Breast epithelium (tissue), 4 donors: ENCODE results near the gene MTA1. TPM values are rescaled to one million over a fixed set of nuclear protein-coding genes. Genes with fewer than 3 reads are reported as not detected.

Source experiments
- DNase-seq, 2 donors: peaks; one replicate each; pipeline ENCODE4 v3.0.0-alpha.2; 2019; ENCODE audit warnings: low spot score in 2 of 2
- H3K27ac ChIP-seq, 2 donors: fragments of 200-600 bp; sonication (generic) in 1 of 2; one replicate each; pipeline ENCODE4 v1.5.1; 2016 to 2019; ENCODE audit warnings: mild to moderate bottlenecking in 1 of 2
- H3K27me3 ChIP-seq, 2 donors: fragments of 200-600 bp; sonication (generic) in 1 of 2; one replicate each; pipeline versions ENCODE4 v1.5.1 to v1.6.0; 2017 to 2019; ENCODE audit warnings: control low read depth in 1 of 2, mild to moderate bottlenecking in 1 of 2
- H3K36me3 ChIP-seq: fragments of 200-600 bp; one replicate; pipeline ENCODE4 v1.5.1; 2019
- H3K4me1 ChIP-seq, 2 donors: fragments of 200-600 bp; sonication (generic); one replicate each; pipeline ENCODE4 v1.5.1; 2016 to 2019; ENCODE audit warnings: control low read depth in 1 of 2
- H3K4me3 ChIP-seq, 3 donors: fragments of 200-600 bp; sonication (generic); 1 replicate in 2 of 3; 2 replicates in 1 of 3; pipeline ENCODE4 v1.5.1; 2016 to 2019; ENCODE audit warnings: mild to moderate bottlenecking in 3 of 3, moderate library complexity in 2 of 3
- H3K9me3 ChIP-seq, 2 donors: fragments of 200-600 bp; sonication (generic) in 1 of 2; one replicate each; pipeline ENCODE4 v1.5.1; 2016 to 2019; ENCODE audit warnings: control low read depth in 1 of 2
- CTCF ChIP-seq, 3 donors: fragments of 450-650 bp; IDR thresholded peaks; one replicate each; pipeline ENCODE4 v1.5.1; 2016 to 2017; ENCODE audit warnings: antibody characterized with exemption in 3 of 3, mild to moderate bottlenecking in 3 of 3, moderate library complexity in 3 of 3
- POLR2A ChIP-seq: fragments of 450-650 bp; IDR thresholded peaks from one replicate; pipeline ENCODE4 v1.6.1; 2016; ENCODE audit warnings: antibody characterized with exemption, mild to moderate bottlenecking, moderate library complexity
- POLR2AphosphoS5 ChIP-seq, 3 donors: sonication (generic); formaldehyde crosslinking; IDR thresholded peaks; one replicate each; pipeline ENCODE4 v1.6.1; 2017; ENCODE audit warnings: antibody characterized with exemption in 3 of 3
- intact Hi-C: fragments of 100-400 bp; cut with DNase I; formaldehyde crosslinking; loops from one replicate; pipeline ENCODE4 v1.15.1; 2023; ENCODE audit warnings: low total_unique reads
- total RNA-seq, 3 donors: library from RNA; depleted of rRNA; stranded (reverse); fragments of >200 nt; gene quantifications; one replicate each; pipeline ENCODE4 v1.1.0, GENCODE V29; 2016

MTA1 gene
- total RNA-seq, 3 donors from 2014 or later: 50.7 to 70.1 (median 68.8) TPM

GRCh38 chr14:105431256-105431655 lies 11.6 kb downstream of the MTA1 start:
- peaks cover 0 to 5% of the 10 kb centered on the region in 2 donors for H3K9me3 ChIP-seq
- peak overlapping the region; percentile 29 to 58 for H3K27ac ChIP-seq
- intact Hi-C loops: no loop called here
- no peak for TF ChIP-seq CTCF (IDR thresholded peaks at IDR 0.05)
- DNase-seq: no peak
- peaks cover 0 to 3% of the 10 kb centered on the region in 2 donors for H3K4me1 ChIP-seq
- no peaks in the 10 kb centered on the region for H3K27me3 ChIP-seq
- H3K36me3 ChIP-seq: no peaks in the 10 kb centered on the region
- H3K4me3 ChIP-seq: no peak overlapping the region

GRCh38 chr14:105432657-105433056 lies 13.0 kb downstream of the MTA1 start:
- TF ChIP-seq POLR2A (no peak), POLR2AphosphoS5 (IDR thresholded peaks at IDR 0.05) (no peak), CTCF (IDR thresholded peaks at IDR 0.05) (no peak)
- DNase-seq: no peak
- H3K9me3 ChIP-seq: no peaks in the 10 kb centered on the region
- no peaks in the 10 kb centered on the region for H3K27me3 ChIP-seq
- H3K4me3 ChIP-seq: no peak overlapping the region
- no peaks in the 10 kb centered on the region for H3K36me3 ChIP-seq
- intact Hi-C loops: no loop called here
- H3K27ac ChIP-seq: no peak overlapping the region
- peaks cover 0 to 3% of the 10 kb centered on the region in 2 donors for H3K4me1 ChIP-seq

- Histone ChIP-seq H3K4me3 (no peak overlapping the region), H3K36me3 (no peaks in the 10 kb centered on the region), H3K27me3 (no peaks in the 10 kb centered on the region), H3K9me3 (no peaks in the 10 kb centered on the region), H3K27ac (no peak overlapping the region), H3K4me1 (peaks cover 0 to 3% of the 10 kb centered on the region in 2 donors)
- DNase-seq: no peak
- intact Hi-C loops: no loop called here
- TF ChIP-seq POLR2AphosphoS5 (IDR thresholded peaks at IDR 0.05): no peak
- no peak for TF ChIP-seq CTCF (IDR thresholded peaks at IDR 0.05)
- TF ChIP-seq POLR2A: no peak
Measured at GRCh38 chr14:105433161-105433605, 13.6 kb downstream of the MTA1 start.

GRCh38 chr14:105436402-105436801 lies 16.8 kb downstream of the MTA1 start:
- Histone ChIP-seq H3K36me3 (no peaks in the 10 kb centered on the region), H3K27ac (no peak overlapping the region), H3K9me3 (no peaks in the 10 kb centered on the region), H3K27me3 (no peaks in the 10 kb centered on the region), H3K4me3 (no peak overlapping the region), H3K4me1 (no peaks in the 10 kb centered on the region)
- no peak for DNase-seq
- no peak for TF ChIP-seq CTCF (IDR thresholded peaks at IDR 0.05)
- no peak for TF ChIP-seq POLR2AphosphoS5 (IDR thresholded peaks at IDR 0.05)
- no peak for TF ChIP-seq POLR2A
- intact Hi-C loops: no loop called here

GRCh38 chr14:105436891-105437722 lies 17.5 kb downstream of the MTA1 start:
- no peaks in the 10 kb centered on the region for H3K27me3 ChIP-seq
- intact Hi-C loops: no loop called here
- TF ChIP-seq POLR2AphosphoS5 (IDR thresholded peaks at IDR 0.05): no peak
- TF ChIP-seq POLR2A: no peak
- TF ChIP-seq CTCF (IDR thresholded peaks at IDR 0.05): no peak

More at GRCh38 chr14:105436891-105437722, 17.5 kb downstream of the MTA1 start:
- Histone ChIP-seq H3K9me3 (no peaks in the 10 kb centered on the region), H3K4me1 (no peaks in the 10 kb centered on the region), H3K4me3 (no peak overlapping the region), H3K36me3 (no peaks in the 10 kb centered on the region), H3K27ac (no peak overlapping the region)
- DNase-seq: no peak
